Measurements from ENCODE around the gene THAP2.

DNA sequence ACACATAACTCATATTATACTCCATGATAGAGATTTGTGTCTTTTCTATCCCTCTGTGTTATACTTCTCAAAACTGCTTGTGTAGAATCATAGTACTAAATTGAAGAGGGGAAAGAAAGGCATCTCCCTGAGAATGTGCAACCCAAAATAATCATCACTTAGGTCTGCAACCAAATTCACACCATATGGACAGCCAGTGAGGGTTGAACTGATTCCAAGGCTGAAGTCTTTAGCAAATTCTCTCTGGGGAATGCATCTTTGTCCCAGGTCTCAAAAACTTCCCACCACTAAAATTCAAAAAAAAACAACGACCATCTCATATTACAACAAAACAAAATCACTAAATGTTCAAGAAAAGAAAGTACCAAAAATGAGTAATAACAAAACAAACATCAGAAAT is 11.4 kb upstream of the THAP2 start:
- TF ChIP-seq CTCF (IDR thresholded peaks at IDR 0.05; ENCODE audit: low read depth, low read length, poor library complexity, severe bottlenecking) (no peak), EZH2phosphoT487 (IDR thresholded peaks at IDR 0.05; ENCODE audit: borderline replicate concordance, low read length) (no peak)

Measured in DOHH2 (cell line).